Kidney (tissue), 14 donors: ENCODE measurements around the gene DLD. TPM values are rescaled to one million over a fixed set of nuclear protein-coding genes. Genes with fewer than 3 reads are reported as not detected.

Experiments
- DNase-seq, 5 donors: peaks; one replicate each; pipeline ENCODE4 v3.0.0-alpha.2; 2013 to 2020
- FAIRE-seq: peaks from 2 replicates; lab custom pipeline; 2012; peaks lifted over from hg19 to GRCh38; lab: Jason Lieb, UNC
- H3K27ac ChIP-seq, 2 donors: one replicate each; pipeline ENCODE4 v1.7.0; 2013; ENCODE audit warnings: low read depth in 2 of 2, low read length in 2 of 2, inconsistent platforms in 1 of 2
- H3K27me3 ChIP-seq: one replicate; pipeline ENCODE4 v1.7.1; 2013; ENCODE audit warnings: low read length, inconsistent platforms; ENCODE audit not compliant: control insufficient read depth, insufficient read depth
- H3K36me3 ChIP-seq, 3 donors: one replicate each; pipeline versions ENCODE4 v1.7.0 to v1.7.1; 2013; ENCODE audit warnings: low read length in 3 of 3, control low read depth in 1 of 3, inconsistent platforms in 1 of 3; ENCODE audit not compliant: insufficient read depth in 3 of 3, control insufficient read depth in 2 of 3
- H3K4me1 ChIP-seq, 3 donors: one replicate each; pipeline versions ENCODE4 v1.7.0 to v1.7.1; 2013; ENCODE audit warnings: low read length in 3 of 3, inconsistent platforms in 1 of 3, low read depth in 1 of 3; ENCODE audit not compliant: control insufficient read depth in 2 of 3, insufficient read depth in 2 of 3
- H3K4me3 ChIP-seq, 3 donors: one replicate each; pipeline versions ENCODE4 v1.7.0 to v1.8.1; 2013; ENCODE audit warnings: low read length in 3 of 3, control low read depth in 1 of 3, inconsistent platforms in 1 of 3
- H3K9ac ChIP-seq, 3 donors: one replicate each; pipeline versions ENCODE4 v1.7.0 to v1.7.1; 2013; ENCODE audit warnings: low read length in 3 of 3, control low read depth in 1 of 3, inconsistent platforms in 1 of 3
- H3K9me3 ChIP-seq, 3 donors: one replicate each; pipeline versions ENCODE4 v1.7.0 to v1.7.1; 2013; ENCODE audit warnings: low read length in 3 of 3, control low read depth in 1 of 3, inconsistent platforms in 1 of 3; ENCODE audit not compliant: control insufficient read depth in 2 of 3, insufficient read depth in 1 of 3
- CTCF ChIP-seq: IDR thresholded peaks from 3 replicates; pipeline ENCODE4 v1.5.1; 2012; ENCODE audit warnings: mild to moderate bottlenecking, moderate library complexity, borderline replicate concordance; ENCODE audit not compliant: insufficient read depth; ENCODE audit errors: extremely low read depth
- intact Hi-C: fragments of 100-400 bp; cut with DNase I; formaldehyde crosslinking; loops from one replicate; pipeline ENCODE4 v1.11.1; 2022
- polyA plus RNA-seq: library from polyadenylated mRNA; stranded (reverse); fragments of 350-450 nt; fragmentation: Illumina TruSeq; extraction: RNeasy Lipid Tissue Mini Kit (QIAGEN cat#74804); gene quantifications from one replicate; pipeline ENCODE4 v1.2.3, GENCODE V29; 2014; ENCODE audit warnings: low read depth, low replicate concordance; ENCODE audit not compliant: insufficient read depth
- total RNA-seq: library from RNA; stranded (reverse); fragmentation: NEBNext Ultra II Directional; extraction: Animal tissue kit (Norgen Biotek cat#: 25700); gene quantifications from one replicate; pipeline ENCODE4 v1.2.1, GENCODE V29; 2021
- donor health status: control.
- donor health status: control.
- donor health status: control.
- donor health status: control.
- donor health status: control.
- donor health status: DM: yes; HTN: yes; CAD: no.
- donor health status: Normal renal cell carcinoma (clear cell type).

Gene DLD
- total and polyA plus RNA-seq, 2 donors from 2014 or later, result 78.6 to 153 TPM

GRCh38 chr7:107943018-107943417, 52.0 kb downstream of the DLD start:
- DNase-seq (no peak), FAIRE-seq (no peak)
- Histone ChIP-seq H3K9me3 (no peaks in the 10 kb centered on the region), H3K9ac (no peak overlapping the region), H3K36me3 (peaks cover 11 to 59% (median 44%) of the 10 kb centered on the region in 3 donors), H3K27me3 (no peaks in the 10 kb centered on the region), H3K4me3 (no peak overlapping the region), H3K4me1 (peaks cover 0 to 6% (median 4%) of the 10 kb centered on the region in 3 donors), H3K27ac (no peak overlapping the region)
- intact Hi-C loops, result no loop called here
- no peak for TF ChIP-seq CTCF

- intact Hi-C loops, result no loop called here
- no peak overlapping the region for H3K27ac ChIP-seq
- no peaks in the 10 kb centered on the region for H3K9me3 ChIP-seq
- H3K9ac ChIP-seq, result no peak overlapping the region
- no peak overlapping the region for H3K4me3 ChIP-seq
- peaks cover 9 to 48% (median 42%) of the 10 kb centered on the region in 3 donors for H3K36me3 ChIP-seq
- TF ChIP-seq CTCF, result no peak
- FAIRE-seq (no peak), DNase-seq (peak in 3 of 5 donors; percentile 40 to 76 (median 66))
- H3K27me3 ChIP-seq, result no peaks in the 10 kb centered on the region
- peaks cover 0 to 10% (median 6%) of the 10 kb centered on the region in 3 donors for H3K4me1 ChIP-seq
Observed at GRCh38 chr7:107944411-107945169, 53.6 kb downstream of the DLD start.

- intact Hi-C loops, result no loop called here
- no peak for TF ChIP-seq CTCF
- H3K27ac ChIP-seq, result no peak overlapping the region
- peak in 1 of 5 donors; percentile 29 for DNase-seq
- H3K4me1 ChIP-seq, result peaks cover 0 to 7% (median 2%) of the 10 kb centered on the region in 3 donors
- H3K27me3 ChIP-seq, result no peaks in the 10 kb centered on the region
- peaks cover 7 to 40% (median 34%) of the 10 kb centered on the region in 3 donors for H3K36me3 ChIP-seq
- no peak for FAIRE-seq
- no peak overlapping the region for H3K4me3 ChIP-seq
- H3K9ac ChIP-seq, result no peak overlapping the region
- H3K9me3 ChIP-seq, result no peaks in the 10 kb centered on the region
Observed at GRCh38 chr7:107945332-107945731, 54.3 kb downstream of the DLD start.
